H1 (cell line): ENCODE measurements around the gene RNF41. TPM values are rescaled to one million over a fixed set of nuclear protein-coding genes. Genes with fewer than 3 reads are reported as not detected.

Experiments used
- ASH2L ChIP-seq: fragments of 200-600, 300-600 bp; sonication (generic); IDR thresholded peaks from one replicate; pipeline ENCODE4 v1.7.1; 2017; ENCODE audit warnings: low read length
- BCL11A ChIP-seq, 2 experiments: IDR thresholded peaks; one replicate each; pipeline ENCODE4 v1.6.1; 2011; ENCODE audit warnings: low read depth in 2 of 2, low read length in 2 of 2, mild to moderate bottlenecking in 2 of 2
- BRCA1 ChIP-seq: IDR thresholded peaks from 2 replicates; pipeline ENCODE4 v1.6.1; 2012; ENCODE audit warnings: low read depth, low read length, improper control_type of control experiment
- CTBP2 ChIP-seq: IDR thresholded peaks from 2 replicates; pipeline ENCODE4 v1.7.0; 2011; ENCODE audit warnings: borderline replicate concordance, mild to moderate bottlenecking, moderate library complexity, mixed read lengths, low read length; ENCODE audit not compliant: insufficient read depth, insufficient read length
- EZH2 ChIP-seq: fragments of 200-600 bp; sonication (generic); IDR thresholded peaks from 2 replicates; pipeline ENCODE4 v1.7.1; 2012; ENCODE audit warnings: low read depth, mild to moderate bottlenecking, moderate library complexity, low read length, inconsistent platforms; ENCODE audit not compliant: severe bottlenecking
- HDAC6 ChIP-seq: IDR thresholded peaks from one replicate; pipeline ENCODE4 v1.7.1; 2012; ENCODE audit warnings: low read depth, mild to moderate bottlenecking, inconsistent platforms, low read length, moderate library complexity
- KDM4A ChIP-seq: IDR thresholded peaks from one replicate; pipeline ENCODE4 v1.7.1; 2012; ENCODE audit warnings: low read depth, mild to moderate bottlenecking, moderate library complexity, low read length, inconsistent platforms; ENCODE audit not compliant: severe bottlenecking
- POLR2AphosphoS5 ChIP-seq: IDR thresholded peaks from 2 replicates; pipeline ENCODE4 v1.6.1; 2011; ENCODE audit warnings: low read depth, low read length
- RNF2 ChIP-seq: fragments of 200-900, 300-1000 bp; sonication (generic); IDR thresholded peaks from 2 replicates; pipeline ENCODE4 v1.7.1; 2016; ENCODE audit warnings: borderline replicate concordance, low read depth, mild to moderate bottlenecking, antibody characterized with exemption, low read length; ENCODE audit not compliant: poor library complexity, severe bottlenecking; ENCODE audit errors: missing control alignments
- SP2 ChIP-seq: IDR thresholded peaks from 2 replicates; pipeline ENCODE4 v1.6.1; 2012; ENCODE audit warnings: mild to moderate bottlenecking, low read length, inconsistent platforms
- polyA plus RNA-seq, 7 experiments: library from polyadenylated mRNA; depleted of rRNA in 3 of 7; stranded (reverse) in 5 of 7; unstranded in 2 of 7; fragments of >200 nt in 5 of 7; fragments of 200-250 nt in 2 of 7; gene quantifications; 1 replicate in 5 of 7; 2 replicates in 1 of 7; 4 replicates in 1 of 7; pipeline versions ENCODE4 v1.2.1 to v1.2.3, GENCODE V29; 2011 to 2013; ENCODE audit warnings: missing spikeins in 2 of 7, mixed read lengths in 2 of 7
- total RNA-seq: library from RNA; stranded (reverse); fragmentation: NEBNext Ultra II Directional; extraction: Animal tissue kit (Norgen Biotek cat#: 25700); gene quantifications from 2 replicates; pipeline ENCODE4 v1.2.1, GENCODE V29; 2021

The RNF41 gene
- total and polyA plus RNA-seq, 2 of the 8 experiments (the other 6 are each of a cell fraction or from before 2014, with no cell fraction given) = 55.5 to 98.6 TPM

DNA sequence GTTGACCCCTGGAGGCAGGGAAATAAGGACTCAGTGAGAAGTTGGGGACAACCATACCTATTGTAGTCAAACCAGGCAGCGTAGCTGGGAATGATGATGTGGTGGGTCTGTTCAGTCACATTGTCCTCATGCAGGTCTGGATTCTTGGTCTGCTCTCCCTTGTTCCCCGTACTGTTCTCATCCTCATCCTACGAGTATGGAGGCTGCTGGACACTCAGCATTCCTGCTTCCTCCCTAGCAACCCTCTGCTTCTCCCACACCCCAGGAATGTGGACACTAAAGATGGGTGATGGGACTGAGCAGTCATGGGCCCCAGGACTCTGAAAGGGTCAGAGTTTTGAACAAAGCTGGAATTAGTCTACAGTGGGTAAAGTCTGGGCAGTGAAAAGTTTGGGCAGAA lies 43.4 kb downstream of the RNF41 start (continued):
- TF ChIP-seq CTBP2 (no peak), KDM4A (no peak), SP2 (no peak), HDAC6 (no peak), POLR2AphosphoS5 (no peak), BRCA1 (no peak), RNF2 (no peak), BCL11A (IDR thresholded peaks at IDR 0.05; ENCODE audit: low read depth in 2 of 2, low read length in 2 of 2) (no peak), ASH2L (no peak), EZH2 (no peak)
